ENCODE data around the gene DICER1.

DNA sequence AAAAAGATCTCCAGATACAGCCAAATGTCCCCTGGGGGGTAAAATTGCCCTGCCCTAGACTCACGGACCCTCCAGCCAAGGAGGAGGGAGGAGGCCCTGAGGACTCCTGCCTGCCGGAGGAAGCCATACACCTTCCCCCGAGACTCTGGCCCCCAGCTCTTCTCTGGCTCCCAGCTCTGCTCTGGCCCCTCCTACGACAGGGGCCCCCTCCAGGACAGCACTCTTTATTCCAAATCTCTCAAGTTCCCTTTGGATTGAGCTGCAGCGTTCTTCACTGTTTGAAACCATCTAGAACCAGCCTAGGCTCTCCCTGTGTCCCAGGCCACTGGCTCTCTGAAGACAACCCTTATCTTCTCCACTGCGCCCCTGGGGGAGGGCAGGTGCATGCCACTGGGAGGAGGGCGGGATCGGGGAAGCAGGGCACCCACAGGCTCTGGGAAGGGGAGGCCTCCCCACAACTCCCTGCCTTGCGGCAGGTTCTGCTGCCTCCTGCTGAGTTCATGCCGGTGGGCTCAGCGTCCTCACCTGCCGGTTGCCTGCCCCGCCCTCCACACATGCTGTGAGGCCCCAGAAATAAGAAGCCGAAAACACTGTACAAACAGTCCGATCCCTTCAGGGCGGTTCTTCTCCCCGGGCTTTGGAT is 112.7 kb downstream of the DICER1 start:
- TF ChIP-seq, protein P1, sequence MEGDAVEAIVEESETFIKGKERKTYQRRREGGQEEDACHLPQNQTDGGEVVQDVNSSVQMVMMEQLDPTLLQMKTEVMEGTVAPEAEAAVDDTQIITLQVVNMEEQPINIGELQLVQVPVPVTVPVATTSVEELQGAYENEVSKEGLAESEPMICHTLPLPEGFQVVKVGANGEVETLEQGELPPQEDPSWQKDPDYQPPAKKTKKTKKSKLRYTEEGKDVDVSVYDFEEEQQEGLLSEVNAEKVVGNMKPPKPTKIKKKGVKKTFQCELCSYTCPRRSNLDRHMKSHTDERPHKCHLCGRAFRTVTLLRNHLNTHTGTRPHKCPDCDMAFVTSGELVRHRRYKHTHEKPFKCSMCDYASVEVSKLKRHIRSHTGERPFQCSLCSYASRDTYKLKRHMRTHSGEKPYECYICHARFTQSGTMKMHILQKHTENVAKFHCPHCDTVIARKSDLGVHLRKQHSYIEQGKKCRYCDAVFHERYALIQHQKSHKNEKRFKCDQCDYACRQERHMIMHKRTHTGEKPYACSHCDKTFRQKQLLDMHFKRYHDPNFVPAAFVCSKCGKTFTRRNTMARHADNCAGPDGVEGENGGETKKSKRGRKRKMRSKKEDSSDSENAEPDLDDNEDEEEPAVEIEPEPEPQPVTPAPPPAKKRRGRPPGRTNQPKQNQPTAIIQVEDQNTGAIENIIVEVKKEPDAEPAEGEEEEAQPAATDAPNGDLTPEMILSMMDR (IDR thresholded peaks at IDR 0.05), result no peak
- TF ChIP-seq POLR2A (IDR thresholded peaks at IDR 0.05), result no peak

Measured in heart left ventricle (tissue), 13 donors.